PC-9 (cell line): ENCODE results near the gene CTDSP1.

Experiments
- EZH2 ChIP-seq: fragments of 200-600 bp; sonication (generic); IDR thresholded peaks from 2 replicates; pipeline ENCODE4 v1.8.0; 2017; ENCODE audit warnings: antibody characterized with exemption, low read depth
- TF ChIP-seq, protein P1 (sequence below): fragments of 200-600 bp; sonication (generic); conservative IDR thresholded peaks from 2 replicates; pipeline ENCODE4 v1.6.1; 2017; ENCODE audit warnings: mixed run types, antibody characterized with exemption, mild to moderate bottlenecking, moderate library complexity

GRCh38 chr2:218389333-218390150 lies 10.1 kb upstream of the CTDSP1 start:
- TF ChIP-seq, protein P1, sequence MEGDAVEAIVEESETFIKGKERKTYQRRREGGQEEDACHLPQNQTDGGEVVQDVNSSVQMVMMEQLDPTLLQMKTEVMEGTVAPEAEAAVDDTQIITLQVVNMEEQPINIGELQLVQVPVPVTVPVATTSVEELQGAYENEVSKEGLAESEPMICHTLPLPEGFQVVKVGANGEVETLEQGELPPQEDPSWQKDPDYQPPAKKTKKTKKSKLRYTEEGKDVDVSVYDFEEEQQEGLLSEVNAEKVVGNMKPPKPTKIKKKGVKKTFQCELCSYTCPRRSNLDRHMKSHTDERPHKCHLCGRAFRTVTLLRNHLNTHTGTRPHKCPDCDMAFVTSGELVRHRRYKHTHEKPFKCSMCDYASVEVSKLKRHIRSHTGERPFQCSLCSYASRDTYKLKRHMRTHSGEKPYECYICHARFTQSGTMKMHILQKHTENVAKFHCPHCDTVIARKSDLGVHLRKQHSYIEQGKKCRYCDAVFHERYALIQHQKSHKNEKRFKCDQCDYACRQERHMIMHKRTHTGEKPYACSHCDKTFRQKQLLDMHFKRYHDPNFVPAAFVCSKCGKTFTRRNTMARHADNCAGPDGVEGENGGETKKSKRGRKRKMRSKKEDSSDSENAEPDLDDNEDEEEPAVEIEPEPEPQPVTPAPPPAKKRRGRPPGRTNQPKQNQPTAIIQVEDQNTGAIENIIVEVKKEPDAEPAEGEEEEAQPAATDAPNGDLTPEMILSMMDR, result no peak
- TF ChIP-seq EZH2, result no peak
